Panc1 (cell line): ENCODE data around the gene MRPL16. TPM values are rescaled to one million over a fixed set of nuclear protein-coding genes. Genes with fewer than 3 reads are reported as not detected.

Experiments used
- ATAC-seq: fragments of 200-7000 bp; cut with Tn5 transposase; 2 replicates; pipeline ENCODE4 v1.9.1; 2020; ENCODE audit warnings: mild to moderate bottlenecking, moderate library complexity
- BruUV-seq: library from RNA; stranded (reverse); fragments of 400-500 nt; replicated peaks from 2 replicates; lab custom pipeline; 2021; lab: Mats Ljungman, UMichigan
- CTCF ChIA-PET: fragments of 300-600 bp; sonication (Branson Sonifier 250); formaldehyde crosslinking; loops from one replicate; lab custom pipeline; 2022; ENCODE audit warnings: antibody characterized with exemption; lab: Charles Lee
- POLR2A ChIA-PET: fragments of 300-600 bp; sonication (Branson Sonifier 250); formaldehyde crosslinking; loops from one replicate; lab custom pipeline; 2022; ENCODE audit warnings: antibody characterized with exemption; lab: Charles Lee
- DNase-seq: peaks from one replicate; pipeline ENCODE4 v3.0.0-alpha.2; 2010; ENCODE audit warnings: low read depth, low spot score
- H3K27ac ChIP-seq: 2 replicates; pipeline ENCODE4 v1.5.1; 2011; ENCODE audit warnings: mild to moderate bottlenecking, low read length, inconsistent platforms
- H3K27me3 ChIP-seq: fragments of 200-500 bp; sonication (Bioruptor generic); 2 replicates; pipeline ENCODE4 v1.6.0; 2014; ENCODE audit warnings: low read length, inconsistent platforms; ENCODE audit not compliant: control insufficient read depth, insufficient read depth
- H3K36me3 ChIP-seq: fragments of 200-500 bp; sonication (Bioruptor generic); 2 replicates; pipeline ENCODE4 v1.5.1; 2014; ENCODE audit warnings: inconsistent platforms, mild to moderate bottlenecking, low read length, moderate library complexity; ENCODE audit not compliant: control insufficient read depth, insufficient read depth
- H3K4me1 ChIP-seq: 2 replicates; pipeline ENCODE4 v1.5.1; 2011; ENCODE audit warnings: inconsistent platforms, mild to moderate bottlenecking, low read length, moderate library complexity; ENCODE audit not compliant: control insufficient read depth, insufficient read depth
- H3K4me3 ChIP-seq, 2 experiments: 2 replicates each; pipeline ENCODE4 v1.5.1; 2011 to 2012; ENCODE audit warnings: low read depth in 2 of 2, low read length in 2 of 2, mild to moderate bottlenecking in 2 of 2, inconsistent platforms in 1 of 2, moderate library complexity in 1 of 2
- H3K9me3 ChIP-seq: fragments of 200-500 bp; sonication (Bioruptor generic); 2 replicates; pipeline ENCODE4 v1.5.1; 2014; ENCODE audit warnings: low read depth, mild to moderate bottlenecking, inconsistent platforms, low read length, moderate library complexity; ENCODE audit not compliant: control insufficient read depth, insufficient read depth
- POLR2AphosphoS5 ChIP-seq: IDR thresholded peaks from 2 replicates; pipeline ENCODE4 v1.6.1; 2012; ENCODE audit warnings: mild to moderate bottlenecking, low read depth, low read length, moderate library complexity
- REST ChIP-seq, 2 experiments: IDR thresholded peaks; 2 replicates each; pipeline ENCODE4 v1.6.1; 2011 to 2012; ENCODE audit warnings: low read depth in 2 of 2, control low read depth in 1 of 2, low read length in 1 of 2, mild to moderate bottlenecking in 1 of 2, moderate library complexity in 1 of 2; ENCODE audit not compliant: insufficient read depth in 1 of 2
- SIN3A ChIP-seq: IDR thresholded peaks from 2 replicates; pipeline ENCODE4 v1.6.1; 2012; ENCODE audit warnings: low read depth, mild to moderate bottlenecking, low read length, moderate library complexity, borderline replicate concordance; ENCODE audit not compliant: insufficient read depth
- TCF7L2 ChIP-seq: IDR thresholded peaks from 2 replicates; pipeline ENCODE4 v1.6.1; 2011; ENCODE audit warnings: mild to moderate bottlenecking, low read depth, low read length, inconsistent platforms
- in situ Hi-C: cut with HindIII; loops from 2 replicates; pipeline ENCODE4 v1.10.0; 2016; ENCODE audit warnings: low sequenced_read_pairs, low pct_unique_long_range_greater_than_20kb
- intact Hi-C: fragments of 100-400 bp; cut with micrococcal nuclease; formaldehyde crosslinking; loops from one replicate; pipeline ENCODE4 v1.10.0; 2022; ENCODE audit not compliant: unreplicated experiment
- total RNA-seq: library from RNA; stranded (reverse); gene quantifications from one replicate; pipeline ENCODE4 v1.2.1, GENCODE V29; 2021; ENCODE audit not compliant: unreplicated experiment
- TF ChIP-seq, protein P1 (sequence below): fragments of 450-650 bp; IDR thresholded peaks from 2 replicates; pipeline ENCODE4 v1.5.1; 2017; ENCODE audit warnings: mild to moderate bottlenecking

MRPL16 gene
- total RNA-seq, 1 experiment from 2014 or later = 41.8 TPM

DNA sequence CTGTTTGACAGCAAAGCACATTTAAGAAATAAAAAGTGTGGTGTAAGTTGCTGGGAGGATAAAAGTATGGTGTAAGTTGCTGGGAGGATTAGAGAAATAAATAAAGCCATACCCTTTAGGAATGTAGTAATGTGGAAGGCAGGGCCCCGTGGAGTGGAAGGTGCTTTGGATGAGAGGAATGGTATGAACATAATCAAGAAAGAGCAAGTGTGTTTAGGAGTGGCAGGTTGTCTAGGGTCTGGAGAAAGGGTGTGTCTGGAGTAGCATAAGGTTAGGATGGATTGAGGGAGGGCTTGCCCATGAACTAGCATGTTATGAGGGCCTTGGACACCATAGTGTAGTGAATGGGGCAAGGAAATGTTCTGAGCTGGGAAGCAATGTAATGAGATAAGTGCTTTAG is 18.1 kb downstream of the MRPL16 start:
- Histone ChIP-seq H3K4me3 (no peak overlapping the region), H3K27me3 (no peaks in the 10 kb centered on the region), H3K4me1 (peaks cover 4% of the 10 kb centered on the region; the same call in 1 of the 2 replicates), H3K9me3 (no peaks in the 10 kb centered on the region), H3K27ac (no peak overlapping the region), H3K36me3 (no peaks in the 10 kb centered on the region)
- ATAC-seq (no peak), DNase-seq (no peak)
- in situ Hi-C loops = no loop called here
- intact Hi-C loops = no loop called here
- CTCF ChIA-PET = no interaction called here
- no peak for TF ChIP-seq REST (IDR thresholded peaks at IDR 0.05; ENCODE audit: insufficient read depth in 1 of 2, low read depth in 2 of 2, low read length in 1 of 2)
- no peak for TF ChIP-seq TCF7L2
- TF ChIP-seq, protein P1, sequence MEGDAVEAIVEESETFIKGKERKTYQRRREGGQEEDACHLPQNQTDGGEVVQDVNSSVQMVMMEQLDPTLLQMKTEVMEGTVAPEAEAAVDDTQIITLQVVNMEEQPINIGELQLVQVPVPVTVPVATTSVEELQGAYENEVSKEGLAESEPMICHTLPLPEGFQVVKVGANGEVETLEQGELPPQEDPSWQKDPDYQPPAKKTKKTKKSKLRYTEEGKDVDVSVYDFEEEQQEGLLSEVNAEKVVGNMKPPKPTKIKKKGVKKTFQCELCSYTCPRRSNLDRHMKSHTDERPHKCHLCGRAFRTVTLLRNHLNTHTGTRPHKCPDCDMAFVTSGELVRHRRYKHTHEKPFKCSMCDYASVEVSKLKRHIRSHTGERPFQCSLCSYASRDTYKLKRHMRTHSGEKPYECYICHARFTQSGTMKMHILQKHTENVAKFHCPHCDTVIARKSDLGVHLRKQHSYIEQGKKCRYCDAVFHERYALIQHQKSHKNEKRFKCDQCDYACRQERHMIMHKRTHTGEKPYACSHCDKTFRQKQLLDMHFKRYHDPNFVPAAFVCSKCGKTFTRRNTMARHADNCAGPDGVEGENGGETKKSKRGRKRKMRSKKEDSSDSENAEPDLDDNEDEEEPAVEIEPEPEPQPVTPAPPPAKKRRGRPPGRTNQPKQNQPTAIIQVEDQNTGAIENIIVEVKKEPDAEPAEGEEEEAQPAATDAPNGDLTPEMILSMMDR = no peak
- no peak for TF ChIP-seq POLR2AphosphoS5
- TF ChIP-seq SIN3A = no peak
- POLR2A ChIA-PET = no interaction called here
- BruUV-seq = no TSS peak

DNA sequence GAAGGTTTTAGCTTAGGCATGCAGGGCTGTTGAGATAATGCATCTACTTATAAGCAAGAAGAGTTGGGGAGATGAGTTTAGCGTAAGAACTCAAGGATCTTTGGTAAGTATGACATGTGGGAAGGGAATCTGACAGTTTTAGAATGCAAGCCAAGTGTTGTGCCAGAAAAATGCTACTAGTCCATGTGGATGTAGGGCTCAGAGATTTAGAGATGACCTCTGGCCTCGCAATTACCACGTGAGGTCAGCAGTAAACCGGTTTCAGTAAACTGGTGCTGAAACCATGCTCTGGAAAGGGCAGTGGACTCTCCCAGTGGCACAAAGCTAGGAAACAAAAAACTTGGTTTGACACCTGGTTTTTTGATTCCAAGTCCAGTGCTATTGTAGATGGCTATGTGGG is 18.9 kb downstream of the MRPL16 start:
- TF ChIP-seq, protein P1 = no peak
- TF ChIP-seq REST (IDR thresholded peaks at IDR 0.05; ENCODE audit: insufficient read depth in 1 of 2, low read depth in 2 of 2, low read length in 1 of 2) (no peak), POLR2AphosphoS5 (no peak), TCF7L2 (no peak), SIN3A (no peak)
- Histone ChIP-seq H3K4me1 (peaks cover 13% of the 10 kb centered on the region), H3K27ac (no peak overlapping the region), H3K9me3 (no peaks in the 10 kb centered on the region), H3K4me3 (no peak overlapping the region), H3K27me3 (no peaks in the 10 kb centered on the region), H3K36me3 (no peaks in the 10 kb centered on the region)
- ChIA-PET CTCF (no interaction called here), POLR2A (no interaction called here)
- no peak for DNase-seq
- in situ Hi-C loops (no loop called here), intact Hi-C loops (no loop called here)
- ATAC-seq = no peak
- BruUV-seq = no TSS peak
